SKM-1 (cell line): ENCODE data around the gene IRF2.
A peak's percentile ranks its signal among the peaks of the same experiment; 100 is the strongest.

ENCODE experiments used
- DNase-seq: peaks from one replicate; lab custom pipeline; 2025; ENCODE audit not compliant: unreplicated experiment; lab: John Stamatoyannopoulos, UW

Gene IRF2

DNA sequence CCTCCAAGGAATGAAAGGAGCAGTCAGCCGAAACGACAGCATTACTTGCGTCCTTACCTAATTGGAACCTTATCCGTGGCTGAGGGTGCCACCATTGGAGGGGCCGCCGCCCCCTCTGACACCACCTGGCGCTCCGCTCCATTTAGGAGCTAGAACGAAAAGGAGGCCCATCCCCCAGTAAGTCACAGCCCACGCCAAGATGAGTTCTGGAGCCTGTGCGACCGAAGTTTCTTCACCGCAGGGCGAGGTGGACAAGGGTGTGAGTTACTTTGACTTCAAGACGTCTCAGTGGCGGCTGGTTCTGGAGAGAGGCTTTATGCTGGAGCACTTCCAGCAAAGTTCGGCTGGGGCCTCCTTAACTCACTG lies 729 bp upstream of the IRF2 start:
- no peak for DNase-seq

DNA sequence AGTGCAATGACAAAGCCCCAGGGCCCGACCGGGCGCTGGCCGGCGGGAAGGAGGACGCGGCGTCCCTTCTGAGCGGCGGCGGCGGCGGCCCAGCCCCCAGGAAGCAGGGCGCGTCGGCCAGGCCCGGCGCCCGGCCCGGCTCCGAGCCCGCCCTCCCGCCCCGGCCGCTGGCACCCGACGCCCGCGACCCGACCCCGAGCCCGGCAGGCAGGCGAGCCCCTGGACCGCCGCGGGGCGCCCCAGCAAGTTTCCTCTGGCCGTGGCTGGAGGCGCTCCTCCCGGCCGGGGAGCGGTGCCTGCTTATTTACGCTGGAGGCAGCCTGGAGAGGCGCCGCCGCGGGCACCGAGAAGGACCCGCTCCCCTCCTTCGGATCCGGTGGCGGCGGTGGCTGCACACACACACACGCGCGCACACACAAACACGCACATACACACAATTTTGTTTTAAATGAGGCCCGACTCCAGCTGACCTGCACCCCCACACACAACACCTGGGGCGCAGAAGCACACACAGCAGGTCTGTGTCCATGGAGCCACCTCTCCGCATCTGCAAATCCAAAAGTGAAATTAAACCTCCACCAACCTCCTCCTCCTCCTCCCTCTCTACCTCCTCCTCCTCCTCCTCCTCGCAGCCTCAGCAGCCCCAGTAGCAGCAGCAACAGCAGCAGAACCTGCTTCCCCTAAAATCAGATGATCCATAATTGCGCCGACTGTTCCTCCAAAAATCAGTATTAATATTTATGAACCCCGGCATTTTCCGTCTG lies 669 bp downstream of the IRF2 start:
- DNase-seq, result peak; percentile 43

DNA sequence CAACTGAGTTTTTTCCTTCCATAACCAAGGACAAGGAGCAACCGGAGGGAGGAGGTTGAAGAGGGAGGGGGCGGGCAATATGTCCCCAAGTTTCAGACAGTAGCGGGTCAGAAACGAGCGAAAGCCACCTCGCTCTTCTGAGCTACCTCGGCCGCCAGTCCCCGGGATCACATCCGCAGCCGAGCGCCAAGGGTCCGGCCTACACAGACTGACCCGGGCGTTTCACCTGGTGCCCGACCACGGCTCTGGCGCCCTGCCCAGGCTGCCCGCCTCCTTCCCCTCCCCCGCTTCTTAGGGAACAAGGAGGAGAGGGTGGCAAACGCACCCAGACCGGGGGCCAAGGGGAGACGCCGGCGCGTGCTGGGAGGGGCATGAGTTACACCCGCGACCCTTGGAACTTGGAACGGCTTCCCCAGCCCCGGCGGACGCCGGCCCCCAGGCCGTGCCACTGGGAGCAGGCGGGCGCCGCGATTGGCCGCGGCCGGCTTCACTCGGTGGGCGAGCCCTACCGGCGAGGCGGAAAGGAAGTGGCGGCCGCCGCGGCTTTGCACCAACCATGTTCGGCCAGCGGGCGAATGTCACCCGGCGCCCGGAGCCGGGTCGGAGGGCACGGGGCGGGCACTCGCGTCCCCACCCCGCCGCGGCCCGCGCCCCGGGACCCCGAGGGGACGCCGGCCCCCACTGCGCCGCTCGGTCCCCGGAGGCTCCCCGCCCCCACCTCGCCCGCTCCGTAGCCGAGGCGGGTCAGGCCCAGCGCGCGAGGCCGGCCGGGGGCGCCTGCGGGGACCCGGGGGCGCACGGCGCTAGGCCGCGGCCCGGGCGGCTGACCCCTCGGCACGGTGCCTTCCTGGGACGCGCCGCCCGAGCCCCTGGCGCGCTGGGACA lies 1.5 kb downstream of the IRF2 start:
- peak; percentile 32 for DNase-seq

DNA sequence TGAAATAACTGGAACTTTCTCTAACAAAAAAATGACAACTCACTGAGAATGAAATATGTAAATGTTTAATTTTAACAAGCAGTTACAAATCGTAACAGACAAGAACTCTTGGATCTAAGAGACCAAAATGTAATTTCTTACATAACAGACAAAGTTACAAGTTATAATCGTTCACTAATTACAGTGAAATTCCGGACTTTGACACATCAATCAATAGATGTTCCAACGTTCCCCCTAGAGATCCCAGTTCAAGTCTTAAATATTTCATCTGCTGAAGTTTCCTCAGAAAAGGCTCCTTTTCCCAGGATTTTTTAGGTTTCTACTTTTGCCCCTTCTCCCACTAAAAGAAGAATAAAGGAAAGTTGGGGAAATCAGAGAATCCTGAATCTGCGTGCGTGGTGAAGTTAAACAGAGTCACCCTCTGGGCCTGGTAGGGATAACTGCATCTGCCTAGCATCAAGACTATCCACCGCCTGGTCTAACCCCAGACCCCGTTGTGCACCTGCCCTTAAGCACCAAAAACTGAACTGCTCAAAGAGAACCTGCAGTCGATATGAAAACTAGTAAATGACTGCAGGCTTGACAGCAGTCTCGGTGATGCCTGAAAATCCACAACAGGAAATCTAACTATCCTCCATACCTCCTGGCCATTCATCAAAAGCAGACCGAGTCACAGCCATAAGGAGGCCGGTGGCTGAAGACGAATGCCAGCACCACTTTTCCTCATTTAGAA lies 2.3 kb downstream of the IRF2 start:
- no peak for DNase-seq

DNA sequence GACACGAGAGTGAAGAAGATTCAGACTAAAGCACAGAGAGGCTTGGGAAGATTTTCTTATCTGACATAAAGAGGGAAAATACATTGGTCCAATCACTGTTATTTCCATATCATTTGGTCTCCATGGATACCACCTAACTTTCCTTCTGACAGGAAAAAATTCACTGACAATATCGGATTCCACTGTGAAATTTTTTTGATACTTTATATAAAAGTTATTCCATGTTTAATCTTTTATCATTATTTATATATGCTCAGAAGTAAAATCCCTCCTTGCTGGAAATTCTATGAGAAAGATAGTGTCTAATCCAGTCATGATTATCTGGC lies 3.6 kb downstream of the IRF2 start:
- DNase-seq, result no peak

DNA sequence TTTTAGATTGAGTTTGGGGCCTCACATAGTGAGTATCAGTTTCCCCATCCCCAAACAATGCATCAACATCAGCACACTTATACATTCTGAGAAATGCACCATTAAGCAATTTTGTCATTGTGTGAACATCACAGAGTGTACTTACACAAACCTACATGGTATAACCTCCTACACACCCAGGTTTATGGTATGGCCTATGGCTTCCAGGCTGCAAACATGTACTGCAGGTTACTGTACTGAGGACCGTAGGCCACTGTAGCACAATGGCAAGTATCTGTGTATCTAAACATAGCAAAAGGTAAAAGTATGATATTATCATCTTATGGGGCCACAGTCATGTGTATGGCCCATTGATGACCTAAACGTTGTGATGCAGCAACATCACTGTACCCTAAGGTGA lies 7.7 kb downstream of the IRF2 start:
- DNase-seq, result no peak

DNA sequence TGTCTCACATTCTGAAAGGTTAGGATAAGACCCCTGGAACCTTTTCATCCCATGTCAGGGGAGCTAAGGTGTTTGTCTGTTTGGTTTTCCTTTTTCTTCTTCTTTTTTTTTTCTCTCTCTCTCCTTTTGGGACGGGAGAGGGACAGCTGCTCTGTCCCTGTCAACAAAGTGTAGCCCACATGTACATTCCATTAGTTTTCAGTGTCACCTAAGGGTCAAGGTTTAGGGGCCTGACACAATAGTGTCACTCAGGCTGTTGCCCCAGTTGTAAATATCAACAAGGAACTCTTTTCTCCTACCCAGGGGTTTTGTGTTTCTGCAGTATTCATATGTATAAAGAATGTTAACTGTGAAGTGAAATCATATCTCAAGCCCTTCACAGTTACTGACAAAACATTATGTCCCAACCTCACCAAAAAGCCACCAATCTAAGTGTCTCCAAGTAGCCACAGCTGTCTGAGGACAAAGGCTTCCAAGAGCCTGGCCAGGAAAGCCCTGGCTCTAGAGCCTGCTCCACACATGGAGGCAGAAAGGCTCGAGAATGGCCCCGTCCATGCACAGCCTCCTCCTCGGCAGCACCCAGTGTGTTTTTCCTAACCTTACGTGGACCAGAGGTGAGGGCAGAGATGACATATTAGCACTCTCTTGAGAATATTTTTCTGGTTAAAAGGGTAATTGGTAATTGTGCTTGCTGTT lies 9.4 kb downstream of the IRF2 start:
- DNase-seq, result no peak

DNA sequence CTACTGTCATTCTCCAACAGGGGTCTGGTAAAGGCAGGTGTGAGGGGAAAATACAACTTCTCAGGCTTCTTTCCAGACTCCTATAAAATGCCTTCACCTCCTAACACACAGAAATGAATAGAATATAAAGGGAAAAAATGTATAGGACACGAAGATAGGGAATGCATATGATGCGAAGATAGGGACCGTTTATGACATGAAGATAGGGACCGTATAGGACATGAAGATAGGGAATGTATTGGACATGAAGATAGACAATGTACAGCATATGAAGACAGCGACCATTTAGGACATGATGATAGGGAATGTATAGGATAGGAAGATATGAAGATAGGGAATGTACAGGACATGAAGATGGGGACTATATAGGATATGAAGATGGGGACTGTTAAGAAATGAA lies 10.5 kb downstream of the IRF2 start:
- no peak for DNase-seq

DNA sequence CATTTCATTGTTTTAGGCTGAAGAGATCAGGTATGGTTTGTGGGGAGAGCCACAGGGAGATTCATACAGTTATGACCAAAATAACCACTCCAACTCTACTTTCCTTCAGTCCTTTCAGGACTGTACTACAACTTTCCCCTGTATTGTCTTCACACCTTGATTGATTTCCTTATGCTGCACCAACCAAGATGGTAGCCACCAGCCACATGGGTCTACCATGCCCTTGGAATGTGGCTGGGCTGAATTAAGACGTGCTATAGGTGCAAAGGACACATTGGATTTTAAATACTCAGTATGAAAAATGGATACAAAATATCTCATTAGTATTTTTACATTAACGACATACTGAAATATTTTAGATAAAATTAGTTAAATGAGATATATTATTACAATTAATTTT lies 11.2 kb downstream of the IRF2 start:
- no peak for DNase-seq

DNA sequence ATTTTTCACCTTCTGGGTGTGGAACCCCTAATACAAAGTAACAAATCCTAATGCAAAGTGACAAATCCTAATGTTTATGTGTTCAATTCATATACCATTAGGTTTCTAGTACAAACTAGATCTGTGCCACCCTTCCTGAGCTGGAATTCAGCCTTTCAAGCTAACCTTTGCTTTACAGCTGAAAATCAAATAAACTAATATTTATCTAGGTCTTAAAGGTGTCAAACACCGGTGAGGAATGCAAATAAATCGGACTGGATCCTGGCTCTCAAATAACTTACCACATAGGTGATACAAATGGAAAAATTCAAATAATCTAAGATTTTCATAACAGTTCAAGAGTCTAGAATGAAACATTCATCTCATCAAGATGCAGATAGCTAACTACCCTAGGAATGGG lies 11.6 kb downstream of the IRF2 start:
- no peak for DNase-seq

DNA sequence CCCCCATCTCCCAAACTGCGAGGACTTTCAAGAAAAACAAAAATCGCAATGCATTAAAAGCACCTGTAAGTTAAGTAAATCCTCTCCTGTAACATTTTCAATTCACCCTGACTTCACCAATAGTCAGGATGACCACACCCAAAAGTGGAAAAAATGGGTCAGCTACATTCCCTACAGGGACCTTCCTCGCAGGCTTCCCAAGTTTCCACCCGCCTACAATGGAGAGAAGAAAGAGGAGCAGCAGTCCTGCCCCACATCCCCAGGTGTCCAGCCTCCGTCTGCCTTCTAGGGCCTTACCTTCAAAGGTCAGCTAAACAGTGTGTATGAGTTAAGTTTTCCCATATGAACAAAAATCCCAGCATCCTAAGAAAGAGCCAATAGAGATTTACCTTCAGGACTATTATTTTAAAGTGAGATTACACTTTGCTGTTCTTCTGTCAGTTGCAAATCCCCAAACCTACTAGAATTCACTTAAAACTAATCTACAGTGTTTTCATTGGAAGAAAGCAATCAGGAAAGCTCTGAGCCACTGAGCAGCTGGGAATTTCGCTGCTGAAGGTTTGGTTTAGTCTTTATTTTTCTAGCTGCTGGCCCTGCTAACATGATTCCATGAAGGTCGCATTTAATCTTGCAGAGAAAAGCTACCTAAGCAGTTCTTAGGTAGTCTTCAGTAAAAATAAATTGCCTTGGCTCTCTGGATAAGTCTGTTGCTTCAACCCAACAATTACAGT lies 12.5 kb downstream of the IRF2 start:
- no peak for DNase-seq

DNA sequence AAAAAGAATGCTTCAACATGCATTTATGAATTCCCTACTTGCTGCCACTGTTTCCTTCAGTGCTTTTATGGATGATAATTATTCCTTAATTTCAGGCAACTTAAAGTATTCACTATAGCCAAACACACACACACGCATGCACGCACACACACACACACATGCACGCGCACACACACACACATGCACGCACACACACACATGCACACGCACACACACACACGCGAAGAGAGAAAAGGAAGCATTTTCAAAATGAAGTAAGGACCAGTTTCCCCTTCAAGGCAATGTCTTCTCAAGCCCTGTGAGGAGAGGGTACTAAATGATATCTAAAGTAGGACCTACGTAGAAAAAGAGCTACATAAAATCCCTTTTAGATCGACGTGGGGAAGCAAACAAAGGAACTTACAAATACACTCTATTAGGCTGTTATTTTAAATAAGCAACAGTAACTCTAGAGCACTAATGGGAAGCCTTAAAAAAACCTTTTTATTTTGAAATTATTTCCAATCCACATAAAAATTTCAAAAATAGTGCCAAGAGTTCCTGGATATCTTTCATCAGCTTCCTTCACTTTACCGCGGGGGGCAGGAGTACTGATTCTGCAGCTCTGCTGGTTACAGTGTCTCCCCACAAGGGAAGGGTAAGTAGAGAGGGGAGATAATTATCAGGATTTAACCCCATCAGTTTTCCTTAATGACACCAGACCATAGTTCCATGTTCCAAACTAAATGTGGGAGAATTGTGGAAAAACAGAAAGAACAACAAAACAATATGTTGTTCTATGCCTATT lies 13.7 kb downstream of the IRF2 start:
- peak; percentile 11 for DNase-seq

DNA sequence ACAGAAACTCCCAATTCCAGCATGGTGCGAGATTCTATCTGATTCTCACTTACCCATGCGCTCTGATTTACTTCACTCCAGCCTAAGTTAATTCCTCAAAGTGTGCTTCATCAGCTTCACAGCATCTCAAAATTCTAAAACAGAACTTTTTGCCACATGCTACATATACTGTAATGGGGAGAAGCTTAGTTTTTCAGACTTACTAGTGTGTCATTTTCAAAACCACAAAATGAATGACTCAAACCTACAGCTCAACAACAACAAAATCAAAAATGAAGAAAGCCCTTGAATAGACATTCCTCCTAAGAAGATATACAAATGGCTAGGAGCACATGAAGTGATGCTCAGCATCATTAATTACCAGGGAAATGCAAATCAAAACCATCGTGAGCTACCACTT lies 14.9 kb downstream of the IRF2 start:
- DNase-seq, result no peak

DNA sequence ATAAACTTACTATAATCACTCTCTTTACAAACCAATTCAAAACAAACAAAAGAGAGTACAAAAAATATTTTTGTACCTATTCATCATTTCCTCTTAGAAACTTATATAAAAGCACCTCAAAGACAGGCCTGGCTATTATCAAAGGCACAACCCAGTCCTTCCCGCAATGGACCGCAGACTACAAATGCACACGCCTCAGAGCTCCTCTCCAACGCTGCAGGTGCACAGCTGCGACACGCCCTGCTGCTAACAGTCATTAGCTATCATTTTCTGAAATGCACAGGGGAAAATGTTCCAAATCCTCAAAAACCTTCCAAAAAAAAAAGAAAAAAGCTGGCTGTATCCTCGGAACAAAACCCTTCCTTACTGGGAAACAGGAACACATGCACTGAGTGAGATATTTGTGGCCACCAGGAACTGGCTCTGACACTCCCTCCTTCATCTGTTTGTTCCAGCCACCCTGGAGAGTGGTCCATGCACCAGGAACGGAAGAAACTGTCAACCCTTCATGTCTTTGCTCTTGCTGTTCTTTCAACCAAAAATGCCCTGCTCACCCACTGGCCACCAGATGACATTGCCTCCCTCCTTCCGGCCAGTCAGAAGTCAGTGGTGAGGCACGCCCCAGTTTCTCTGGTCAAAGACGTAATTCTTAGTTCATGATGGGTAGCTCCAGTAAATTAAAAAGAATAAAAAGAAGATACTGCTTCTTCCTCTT lies 16.7 kb downstream of the IRF2 start:
- DNase-seq, result no peak

DNA sequence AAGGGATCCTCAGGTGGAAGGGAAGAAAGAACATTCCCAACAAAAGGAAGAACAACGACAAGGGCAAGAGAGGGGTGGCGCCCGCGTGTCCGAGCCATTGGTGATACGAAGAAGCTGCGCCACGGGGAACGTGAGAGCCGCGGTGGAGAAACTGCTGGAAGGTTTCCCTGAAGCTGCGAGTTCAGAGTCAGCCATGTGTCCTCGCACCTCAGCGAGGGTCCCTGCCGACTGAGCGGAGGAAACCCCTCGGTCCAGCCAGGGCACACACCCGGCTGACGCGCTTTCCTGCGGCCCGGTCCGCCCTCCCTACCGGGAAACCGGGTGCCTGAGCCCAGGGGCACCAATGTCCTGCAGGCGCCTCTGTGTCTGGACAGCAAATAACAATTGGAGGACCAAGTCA lies 18.0 kb downstream of the IRF2 start:
- DNase-seq, result no peak

DNA sequence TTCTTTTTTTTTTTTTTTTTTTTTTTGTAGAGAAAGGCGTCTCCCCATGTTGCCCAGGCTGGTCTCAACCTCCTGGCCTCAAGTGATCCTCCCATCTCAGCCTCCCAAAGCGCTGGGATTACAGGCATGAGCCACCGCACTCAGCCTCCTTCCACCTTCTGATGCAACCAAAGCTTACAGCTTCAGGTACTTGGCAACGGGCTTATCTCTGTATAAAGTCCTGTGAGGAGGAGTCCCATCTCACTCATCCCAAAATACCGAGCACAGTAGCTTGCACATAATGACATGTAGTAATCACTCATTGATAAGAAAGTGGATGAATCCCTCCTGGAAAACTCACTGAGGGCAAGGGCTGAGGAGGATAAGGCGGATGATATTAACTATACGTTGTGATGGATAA lies 19.1 kb downstream of the IRF2 start:
- DNase-seq, result no peak

DNA sequence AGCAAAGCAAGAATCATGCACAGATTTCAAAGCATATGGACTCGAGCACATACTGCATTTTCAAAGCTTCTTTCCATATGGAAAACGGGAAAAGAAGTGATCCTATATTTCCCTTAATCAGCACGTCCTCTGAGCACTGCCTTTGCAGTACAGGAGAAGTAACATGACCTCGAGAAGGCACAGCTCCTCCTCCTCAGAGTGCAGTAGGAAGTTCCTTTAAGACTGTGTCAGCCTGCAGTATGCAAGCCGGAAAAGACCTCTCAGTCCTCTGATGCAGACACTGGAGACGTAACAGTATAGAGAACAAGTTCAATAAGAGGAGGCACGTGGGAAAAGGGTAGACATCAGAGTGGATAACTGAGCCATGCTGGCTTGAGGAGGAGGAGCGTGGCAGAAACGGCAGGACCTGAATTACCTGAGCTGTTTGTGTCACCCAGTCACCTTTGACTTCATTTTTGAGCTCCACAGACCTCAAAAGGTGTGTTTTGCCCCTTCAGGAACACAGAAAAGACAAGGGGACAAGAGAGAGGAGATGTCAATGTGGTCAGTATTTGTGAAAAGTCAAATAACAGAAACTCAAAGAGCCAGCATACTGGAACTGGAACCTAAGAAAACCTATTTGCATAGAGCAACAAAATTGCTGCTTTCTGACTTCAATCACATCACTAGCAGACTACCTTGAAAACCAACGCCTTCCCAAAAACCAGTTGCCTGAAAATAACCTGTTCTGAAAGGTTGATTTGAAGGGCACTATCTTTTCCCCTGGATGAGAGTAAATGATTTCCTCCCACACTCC lies 20.8 kb downstream of the IRF2 start:
- DNase-seq, result peak; percentile 70

DNA sequence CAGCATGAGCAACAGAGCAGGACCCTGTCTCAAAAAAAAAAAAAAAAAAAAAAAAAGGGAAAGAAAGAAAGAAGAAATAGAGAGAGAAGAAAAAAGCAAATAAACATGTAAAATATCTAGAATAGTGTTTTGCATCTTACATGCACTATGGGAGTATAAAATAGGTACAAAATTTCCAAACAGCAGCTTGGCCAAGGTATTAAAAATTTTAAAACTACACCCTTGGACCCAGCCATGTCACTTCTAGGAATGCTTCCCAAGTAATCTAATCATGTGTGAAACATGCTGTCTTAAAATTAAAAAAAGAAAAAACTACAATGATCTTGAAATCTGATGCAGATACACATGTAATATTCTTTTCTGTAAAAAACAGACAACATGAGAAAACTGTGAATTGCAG lies 21.6 kb downstream of the IRF2 start:
- DNase-seq, result no peak

DNA sequence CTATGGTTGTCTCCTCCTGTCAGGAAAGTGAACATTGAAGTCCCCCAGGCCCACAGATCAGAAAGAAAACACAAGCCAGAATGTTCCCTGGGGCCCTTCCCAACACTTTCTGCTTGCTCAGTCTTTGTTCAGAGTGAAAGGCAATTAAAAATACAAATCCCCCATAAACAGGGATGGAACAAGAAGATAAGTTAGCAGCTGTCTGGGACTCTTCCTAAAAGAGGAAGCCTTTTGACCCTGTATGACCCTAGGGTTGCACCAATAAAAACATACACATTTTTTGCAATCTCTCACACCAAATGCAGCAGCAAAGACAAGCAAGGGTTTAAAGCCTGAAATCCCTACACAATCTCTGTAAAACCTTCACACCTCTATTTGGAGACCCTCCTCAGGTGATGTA lies 22.6 kb downstream of the IRF2 start:
- DNase-seq, result peak; percentile 19
